Ramos (cell line): ENCODE measurements around the gene DDN.

ENCODE experiments used
- in situ Hi-C: fragments of 300-500 bp; cut with MboI; formaldehyde crosslinking; loops from one replicate; pipeline ENCODE4 v1.14.3; 2022; ENCODE audit warnings: low sequenced_read_pairs; ENCODE audit not compliant: unreplicated experiment

The DDN gene

DNA sequence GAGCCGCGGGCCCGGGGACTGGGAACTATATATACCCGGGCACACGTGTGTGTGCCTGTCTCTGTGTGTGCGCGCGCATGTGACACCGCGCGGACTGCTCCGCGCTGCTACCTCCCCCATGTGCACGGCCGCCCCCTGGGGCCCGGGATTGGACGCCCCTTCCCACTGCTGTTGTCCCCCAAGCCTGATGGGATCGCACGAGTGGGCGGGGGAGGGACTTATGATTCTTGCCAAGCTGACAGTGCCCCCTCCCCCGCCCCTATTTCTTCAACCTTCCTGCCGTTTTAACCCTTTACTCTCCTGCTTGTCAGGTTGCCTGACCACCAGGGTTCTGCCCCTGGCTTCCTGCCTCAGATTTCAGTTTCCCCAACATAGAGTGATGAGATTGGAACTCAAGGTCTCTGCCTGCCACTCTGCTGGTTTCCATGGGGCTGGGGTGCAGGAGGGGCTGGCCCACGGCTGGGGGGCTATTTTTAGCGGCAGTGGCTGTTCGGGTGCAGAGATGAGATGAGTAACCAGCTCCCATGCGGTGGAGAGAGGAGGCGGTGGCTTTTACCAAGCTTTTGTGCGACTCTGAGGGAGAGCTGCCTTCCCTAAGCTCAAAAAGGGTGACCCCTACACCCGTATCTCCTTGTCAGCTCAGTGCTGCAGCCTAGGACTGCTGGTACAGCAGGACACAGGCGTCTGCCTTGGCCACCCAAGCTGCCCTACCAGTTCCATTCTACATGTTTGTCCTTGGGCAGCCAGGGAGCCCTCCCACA, at the start of gene DDN:
DDN (minus strand) TSS at position 5 of the 761 bp plus-strand sequence. CDS start 88 bp downstream, outside the sequence.
- in situ Hi-C loops = no loop called here

DNA sequence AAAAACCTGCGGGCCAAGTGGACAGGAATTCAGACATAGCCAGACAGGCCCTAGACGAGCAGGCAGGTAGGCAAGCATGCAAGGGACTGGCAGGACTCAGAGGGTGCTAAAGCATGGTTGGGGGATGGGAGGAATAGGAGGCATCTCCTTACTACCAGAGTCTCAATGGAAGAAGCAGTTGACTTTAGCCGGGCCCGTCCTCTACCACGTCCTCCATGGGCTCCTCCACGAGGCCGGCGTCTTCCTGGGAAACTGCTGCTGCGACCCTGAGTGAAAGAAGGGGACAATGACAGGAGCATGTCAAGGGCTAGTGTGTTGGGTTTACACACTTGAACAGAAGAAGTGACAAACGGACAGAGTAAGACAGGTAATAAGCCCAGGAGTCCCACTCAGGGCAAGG, 49.8 kb upstream of the DDN start:
- in situ Hi-C loops = no loop called here

DNA sequence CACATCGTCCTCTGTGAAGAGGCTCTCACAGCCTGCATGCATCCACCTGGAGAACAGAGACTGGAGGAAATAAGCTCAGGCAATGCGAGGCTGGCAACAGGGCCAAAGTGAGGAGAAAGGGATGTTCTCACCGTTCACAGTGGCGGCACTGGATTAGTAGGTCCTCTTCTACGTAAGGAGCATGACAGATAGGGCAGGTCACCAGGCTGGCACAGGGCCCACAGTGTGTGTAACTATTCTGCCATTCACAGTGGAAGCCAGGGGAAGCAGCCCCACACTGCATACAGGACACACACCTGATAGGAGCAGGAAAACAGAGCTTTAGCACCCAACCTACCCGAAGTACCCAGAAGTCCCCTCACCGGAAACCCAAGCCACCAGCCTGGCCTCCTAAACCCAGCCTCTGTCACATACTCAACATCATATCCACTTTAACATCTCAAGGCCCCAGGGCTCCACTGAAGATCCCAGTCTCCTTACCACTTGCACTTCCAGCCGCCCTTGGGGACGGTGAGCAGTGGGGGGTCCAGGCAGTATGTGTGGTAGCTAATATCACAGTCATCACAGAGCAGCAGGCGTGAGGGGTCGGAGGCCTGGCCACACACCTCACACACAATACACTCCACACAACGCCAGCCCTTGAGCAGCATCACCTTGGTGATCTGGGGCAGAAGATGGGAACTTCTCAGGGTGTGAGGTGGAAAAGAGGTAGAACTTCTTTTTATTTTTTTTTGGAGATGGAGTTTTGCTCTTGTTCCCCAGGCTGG, 47.1 kb upstream of the DDN start:
- in situ Hi-C loops = no loop called here

DNA sequence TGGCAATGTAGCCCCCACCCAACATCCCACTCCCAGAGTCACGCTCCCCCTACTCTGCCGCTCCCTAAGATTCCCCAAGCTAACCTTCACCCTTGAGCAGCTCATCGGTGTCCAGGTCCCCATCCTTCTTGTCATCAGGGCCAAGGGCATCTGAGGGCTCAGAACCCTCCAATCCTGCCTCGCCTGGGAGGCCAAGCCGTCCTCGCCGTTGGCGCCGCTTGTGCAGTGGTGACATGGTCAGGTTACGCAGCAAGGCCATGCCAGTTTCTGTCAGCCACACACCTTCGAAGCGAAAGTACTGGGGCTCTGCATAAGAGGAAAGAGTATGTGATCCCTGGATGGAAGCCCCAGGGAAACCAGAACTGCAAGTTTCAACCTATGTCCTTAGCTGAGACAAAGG, 45.5 kb upstream of the DDN start:
- in situ Hi-C loops = no loop called here

DNA sequence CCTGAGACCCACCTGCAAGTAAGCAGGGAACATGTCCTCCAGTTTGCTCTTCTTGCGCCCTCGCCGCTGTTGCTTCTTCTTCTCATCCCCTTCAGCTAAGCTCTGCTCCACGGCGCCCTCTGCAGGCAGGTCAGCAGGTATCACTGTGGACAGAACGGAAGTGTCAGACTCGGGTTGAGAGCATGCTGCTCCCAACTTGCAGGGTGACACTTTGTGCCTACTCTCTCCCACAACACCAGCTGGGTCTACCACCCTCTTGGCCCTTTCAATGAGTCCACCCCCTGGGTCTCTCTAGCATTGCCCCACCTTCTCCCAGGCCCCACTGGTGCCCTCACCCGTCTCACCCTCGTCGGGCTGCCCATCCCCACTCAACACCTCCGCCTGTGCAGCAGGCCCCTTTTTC, 44.7 kb upstream of the DDN start:
- in situ Hi-C loops = no loop called here

GRCh38 chr12:49043241-49043640, 44.1 kb upstream of the DDN start:
- in situ Hi-C loops = no loop called here

- in situ Hi-C loops = no loop called here
Measured at GRCh38 chr12:49041881-49042484, 42.8 kb upstream of the DDN start.

- in situ Hi-C loops = no loop called here
Measured at GRCh38 chr12:49041036-49041880, 42.1 kb upstream of the DDN start.

GRCh38 chr12:49040364-49040855, 41.2 kb upstream of the DDN start:
- in situ Hi-C loops = no loop called here

DNA sequence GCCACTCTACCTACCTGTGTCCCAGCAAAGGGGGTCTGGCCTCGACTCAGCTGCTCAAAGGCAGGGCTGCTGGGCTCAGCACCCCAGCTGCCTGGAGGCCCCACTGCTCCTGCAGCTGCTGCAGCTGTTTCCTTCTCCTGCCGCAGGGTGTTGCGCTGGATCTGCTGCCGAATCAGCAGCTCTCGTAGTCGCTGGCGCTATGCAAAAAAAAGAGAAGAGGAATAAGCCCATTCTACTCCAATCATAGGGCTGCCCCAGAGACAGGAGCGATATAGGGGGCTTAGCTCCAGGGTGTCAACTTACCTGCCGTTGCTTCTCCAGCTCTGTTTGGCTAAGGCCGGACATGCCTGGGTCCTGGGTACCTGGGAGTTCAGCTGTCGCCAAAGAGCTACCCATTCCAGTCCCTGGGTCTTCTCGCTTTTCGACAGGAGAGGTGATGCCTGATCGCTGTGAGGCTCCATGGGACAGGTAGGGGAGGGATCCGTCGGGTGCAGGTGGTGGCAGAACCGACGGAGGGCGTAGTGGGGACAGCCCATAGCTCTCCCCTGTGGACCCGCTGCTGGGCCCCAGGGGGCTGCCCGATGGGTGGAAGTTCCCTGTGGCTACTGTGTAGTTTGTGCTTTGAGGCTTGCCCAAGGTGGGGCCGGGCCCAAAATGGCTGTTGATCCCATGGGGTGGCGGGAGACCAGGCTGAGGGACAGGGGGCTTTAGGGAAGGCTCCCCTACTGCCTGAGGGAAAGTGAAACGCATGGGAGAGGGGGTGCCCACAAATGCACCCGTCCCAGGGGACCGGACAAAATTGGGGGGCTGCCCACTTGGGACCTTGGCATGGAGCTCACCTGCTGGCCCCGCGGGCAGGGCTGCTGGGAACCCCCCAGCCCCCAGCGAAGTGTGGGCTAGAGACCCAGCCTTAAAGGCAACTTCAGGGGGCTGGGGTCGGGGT, 40.5 kb upstream of the DDN start:
- in situ Hi-C loops = no loop called here

- in situ Hi-C loops = no loop called here
Measured at GRCh38 chr12:49038291-49038955, 39.2 kb upstream of the DDN start.

- in situ Hi-C loops = no loop called here
Measured at GRCh38 chr12:49037947-49038237, 38.7 kb upstream of the DDN start.

DNA sequence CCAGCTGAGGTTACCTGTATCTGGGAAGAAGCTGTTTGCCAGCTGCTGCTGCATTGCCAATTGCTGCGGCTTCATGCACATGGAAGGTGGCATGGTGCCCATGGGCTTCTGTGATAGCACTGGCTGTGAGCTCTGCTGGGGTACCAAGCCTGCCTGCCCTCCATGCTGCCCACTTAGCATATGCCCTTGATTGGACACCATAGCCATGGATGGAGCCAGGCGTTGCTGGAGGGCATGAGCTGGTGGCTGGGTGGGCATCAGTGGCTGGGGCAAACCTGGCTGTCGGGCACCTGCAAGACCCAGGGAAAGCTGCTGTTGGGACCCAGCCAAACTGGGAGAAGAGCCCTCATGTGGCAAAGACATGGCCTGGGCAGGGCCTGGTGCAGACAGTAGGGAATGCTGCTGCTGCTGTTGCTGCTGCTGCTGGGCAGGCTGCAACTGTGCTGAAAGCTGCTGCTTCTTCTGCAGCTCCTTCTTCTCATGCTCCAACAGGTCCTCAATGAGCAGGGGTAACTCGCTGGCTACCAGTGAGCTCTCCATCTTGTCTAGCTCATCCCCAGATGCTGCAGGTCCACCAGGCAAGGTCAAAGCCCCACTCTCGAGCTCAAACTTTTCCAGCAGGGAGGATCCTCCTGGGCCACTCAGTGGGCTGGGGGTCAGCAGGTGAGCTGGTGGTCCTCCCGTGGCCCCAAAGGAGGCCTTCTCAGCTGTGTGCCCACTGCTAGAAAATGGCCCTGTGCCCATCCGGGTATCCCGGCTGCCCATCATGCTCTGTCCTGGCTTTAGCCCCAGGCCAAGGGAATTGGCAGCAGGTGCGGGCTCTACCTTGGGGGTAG, 38.2 kb upstream of the DDN start:
- in situ Hi-C loops = no loop called here

DNA sequence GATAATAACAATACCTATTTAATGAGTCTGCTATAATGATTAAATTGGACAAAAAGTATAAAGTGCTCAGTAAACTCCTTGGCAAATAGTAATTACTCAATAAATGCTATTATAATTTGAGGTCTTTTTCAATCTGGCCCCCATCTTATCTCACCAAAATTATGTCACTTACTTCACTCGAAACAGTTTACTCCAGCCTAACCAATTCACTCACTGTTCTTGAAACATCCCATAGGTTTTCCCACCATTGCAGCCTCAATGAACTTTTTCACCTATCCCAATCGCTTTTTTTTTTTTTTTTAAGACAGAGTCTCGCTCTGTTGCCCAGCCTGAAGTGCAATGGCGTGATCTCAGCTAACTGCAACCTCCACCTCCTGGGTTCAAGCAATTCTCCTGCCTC, 36.9 kb upstream of the DDN start:
- in situ Hi-C loops = no loop called here

GRCh38 chr12:49034286-49034622, 35.1 kb upstream of the DDN start:
- in situ Hi-C loops = no loop called here

- in situ Hi-C loops = no loop called here
Measured at GRCh38 chr12:49033611-49034285, 34.6 kb upstream of the DDN start.

- in situ Hi-C loops = no loop called here
Measured at GRCh38 chr12:49032679-49033447, 33.7 kb upstream of the DDN start.
